Endodermal cell (in vitro differentiated cells): ENCODE measurements around the gene FAM200A. TPM values are rescaled to one million over a fixed set of nuclear protein-coding genes. Genes with fewer than 3 reads are reported as not detected.
A peak's percentile ranks its signal among the peaks of the same experiment; 100 is the strongest.
"Not testable (repeated sequence)": the region's sequence is repeated elsewhere in the genome, so short reads cannot be mapped to it uniquely, and the experiment has no call there.

Experiments used
- DNase-seq: peaks from one replicate; pipeline ENCODE4 v3.0.0-alpha.2; 2017
- H3K27ac ChIP-seq: 2 replicates; pipeline ENCODE4 v1.5.1; 2013; ENCODE audit warnings: mild to moderate bottlenecking, low read depth, low read length, moderate library complexity
- H3K27me3 ChIP-seq: 2 replicates; pipeline ENCODE4 v1.6.1; 2013; ENCODE audit warnings: mild to moderate bottlenecking, low read length, moderate library complexity; ENCODE audit not compliant: insufficient read depth, control insufficient read depth, poor library complexity, severe bottlenecking
- H3K36me3 ChIP-seq: 2 replicates; pipeline ENCODE4 v1.7.0; 2013; ENCODE audit warnings: mild to moderate bottlenecking, low read length, moderate library complexity; ENCODE audit not compliant: control insufficient read depth, insufficient read depth
- H3K4me1 ChIP-seq: one replicate; pipeline ENCODE4 v1.7.0; 2013; ENCODE audit warnings: low read length; ENCODE audit not compliant: control insufficient read depth, insufficient read depth
- H3K4me3 ChIP-seq: 2 replicates; pipeline ENCODE4 v1.5.1; 2013; ENCODE audit warnings: mild to moderate bottlenecking, low read length, moderate library complexity
- H3K9ac ChIP-seq: 2 replicates; pipeline ENCODE4 v1.6.1; 2013; ENCODE audit warnings: mild to moderate bottlenecking, low read length, moderate library complexity; ENCODE audit not compliant: poor library complexity, severe bottlenecking; ENCODE audit errors: extremely low read depth
- H3K9me3 ChIP-seq: 2 replicates; pipeline ENCODE4 v1.6.1; 2013; ENCODE audit warnings: mild to moderate bottlenecking, low read length, moderate library complexity; ENCODE audit not compliant: control insufficient read depth
- H3K27ac Mint-ChIP-seq: 2 replicates; pipeline ENCODE4 v1.8.0; 2020; ENCODE audit warnings: mixed read lengths
- H3K27me3 Mint-ChIP-seq: 2 replicates; pipeline ENCODE4 v1.8.0; 2021; ENCODE audit warnings: mild to moderate bottlenecking, mixed read lengths; ENCODE audit not compliant: insufficient read depth
- H3K36me3 Mint-ChIP-seq: 2 replicates; pipeline ENCODE4 v1.8.0; 2020; ENCODE audit warnings: low read depth, mixed read lengths
- H3K4me1 Mint-ChIP-seq: 2 replicates; pipeline ENCODE4 v1.8.0; 2020; ENCODE audit warnings: mixed read lengths
- H3K4me3 Mint-ChIP-seq: 2 replicates; pipeline ENCODE4 v1.8.0; 2020; ENCODE audit warnings: mild to moderate bottlenecking, moderate library complexity, mixed read lengths
- H3K9me3 Mint-ChIP-seq: 2 replicates; pipeline ENCODE4 v1.8.0; 2020; ENCODE audit warnings: mild to moderate bottlenecking, mixed read lengths
- CTCF ChIP-seq: fragments of 200-600 bp; sonication (generic); conservative IDR thresholded peaks from 2 replicates; pipeline ENCODE4 v1.5.0; 2021; ENCODE audit warnings: antibody characterized with exemption, mild to moderate bottlenecking
- WGBS, 2 experiments: methylation state at CpG; one replicate each; pipeline versions ENCODE4 v1.1.5 to v1.1.7; 2013; ENCODE audit warnings: missing lambda C conversion rate in 2 of 2, mixed read lengths in 1 of 2; ENCODE audit not compliant: insufficient coverage in 1 of 2, insufficient read length in 1 of 2; 5-methylcytosine and 5-hydroxymethylcytosine counted together
- total RNA-seq, 2 donors: library from RNA; stranded (reverse); fragmentation: NEBNext Ultra II Directional in 1 of 2; extraction: Animal tissue kit (Norgen Biotek cat#: 25700) in 1 of 2; gene quantifications; 2 replicates in 1 of 2; 3 replicates in 1 of 2; pipeline ENCODE4 v1.2.1, GENCODE V29; 2021

Gene FAM200A
- total RNA-seq, 2 donors from 2014 or later = 7.7 to 8.3 TPM

- WGBS, 2 experiments = 78% methylated on average over 1 of the region's 1 CpG; no CpG with 5 or more reads in 1 of the 2 experiments
- H3K4me1 ChIP-seq = no peaks in the 10 kb centered on the region
- H3K9me3 ChIP-seq = no peaks in the 10 kb centered on the region
- H3K27me3 ChIP-seq = no peaks in the 10 kb centered on the region
- TF ChIP-seq CTCF = no peak
- peaks cover 60% of the 10 kb centered on the region for H3K36me3 ChIP-seq
- no peak overlapping the region for H3K9ac ChIP-seq
- Mint-ChIP-seq H3K4me3 (no peak overlapping the region), H3K9me3 (no peaks in the 10 kb centered on the region), H3K27me3 (no peaks in the 10 kb centered on the region), H3K4me1 (peaks cover 4% of the 10 kb centered on the region), H3K27ac (no peak overlapping the region), H3K36me3 (peaks cover 51% of the 10 kb centered on the region)
- H3K4me3 ChIP-seq = no peak overlapping the region
- no peak overlapping the region for H3K27ac ChIP-seq
- DNase-seq = no peak
Observed at GRCh38 chr7:99573257-99573656, 21.3 kb upstream of the FAM200A start.

GRCh38 chr7:99571768-99572167 lies 19.9 kb upstream of the FAM200A start:
- Mint-ChIP-seq H3K27me3 (no peaks in the 10 kb centered on the region), H3K4me3 (no peak overlapping the region), H3K36me3 (peaks cover 56% of the 10 kb centered on the region), H3K27ac (no peak overlapping the region), H3K4me1 (peaks cover 4% of the 10 kb centered on the region), H3K9me3 (no peaks in the 10 kb centered on the region)
- Histone ChIP-seq H3K9me3 (no peaks in the 10 kb centered on the region), H3K4me3 (no peak overlapping the region), H3K9ac (no peak overlapping the region), H3K36me3 (peaks cover 68% of the 10 kb centered on the region), H3K4me1 (no peaks in the 10 kb centered on the region), H3K27ac (no peak overlapping the region), H3K27me3 (no peaks in the 10 kb centered on the region)
- no peak for DNase-seq
- TF ChIP-seq CTCF = no peak
- 97 to 98% methylated on average over 3 of the region's 3 CpGs for WGBS, 2 experiments

- peaks cover 73% of the 10 kb centered on the region for H3K36me3 Mint-ChIP-seq
- H3K27me3 ChIP-seq, H3K4me3 ChIP-seq, H3K27ac Mint-ChIP-seq, DNase-seq, H3K9ac ChIP-seq, H3K4me1 ChIP-seq, H3K4me1 Mint-ChIP-seq, H3K9me3 Mint-ChIP-seq, H3K9me3 ChIP-seq, H3K4me3 Mint-ChIP-seq, H3K27me3 Mint-ChIP-seq, H3K27ac ChIP-seq: not testable (repeated sequence)
- 88 to 96% methylated on average over 6 to 7 of the region's 7 CpGs for WGBS, 2 experiments
- peaks cover 88% of the 10 kb centered on the region for H3K36me3 ChIP-seq
Observed at GRCh38 chr7:99568770-99569169, 16.9 kb upstream of the FAM200A start.

- H3K4me3 ChIP-seq = no peak overlapping the region
- TF ChIP-seq CTCF = no peak
- H3K4me3 Mint-ChIP-seq = no peak overlapping the region
- no peak overlapping the region for H3K27ac ChIP-seq
- H3K36me3 Mint-ChIP-seq = peaks cover 58% of the 10 kb centered on the region
- peaks cover 70% of the 10 kb centered on the region for H3K36me3 ChIP-seq
- no peaks in the 10 kb centered on the region for H3K4me1 ChIP-seq
- no peaks in the 10 kb centered on the region for H3K27me3 Mint-ChIP-seq
- no peak overlapping the region for H3K9ac ChIP-seq
- H3K27me3 ChIP-seq = no peaks in the 10 kb centered on the region
- peak overlapping the region; percentile 49 for H3K27ac Mint-ChIP-seq
- H3K9me3 Mint-ChIP-seq = no peaks in the 10 kb centered on the region
- no peaks in the 10 kb centered on the region for H3K9me3 ChIP-seq
- peak; percentile 56 for DNase-seq
- peaks cover 9% of the 10 kb centered on the region for H3K4me1 Mint-ChIP-seq
- 90 to 93% methylated on average over 9 to 10 of the region's 10 CpGs for WGBS, 2 experiments
Observed at GRCh38 chr7:99563650-99564049, 11.7 kb upstream of the FAM200A start.
